ENCODE measurements around the gene KCNE3.
A peak's percentile ranks its signal among the peaks of the same experiment; 100 is the strongest.

The KCNE3 gene, protein sequence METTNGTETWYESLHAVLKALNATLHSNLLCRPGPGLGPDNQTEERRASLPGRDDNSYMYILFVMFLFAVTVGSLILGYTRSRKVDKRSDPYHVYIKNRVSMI

DNA sequence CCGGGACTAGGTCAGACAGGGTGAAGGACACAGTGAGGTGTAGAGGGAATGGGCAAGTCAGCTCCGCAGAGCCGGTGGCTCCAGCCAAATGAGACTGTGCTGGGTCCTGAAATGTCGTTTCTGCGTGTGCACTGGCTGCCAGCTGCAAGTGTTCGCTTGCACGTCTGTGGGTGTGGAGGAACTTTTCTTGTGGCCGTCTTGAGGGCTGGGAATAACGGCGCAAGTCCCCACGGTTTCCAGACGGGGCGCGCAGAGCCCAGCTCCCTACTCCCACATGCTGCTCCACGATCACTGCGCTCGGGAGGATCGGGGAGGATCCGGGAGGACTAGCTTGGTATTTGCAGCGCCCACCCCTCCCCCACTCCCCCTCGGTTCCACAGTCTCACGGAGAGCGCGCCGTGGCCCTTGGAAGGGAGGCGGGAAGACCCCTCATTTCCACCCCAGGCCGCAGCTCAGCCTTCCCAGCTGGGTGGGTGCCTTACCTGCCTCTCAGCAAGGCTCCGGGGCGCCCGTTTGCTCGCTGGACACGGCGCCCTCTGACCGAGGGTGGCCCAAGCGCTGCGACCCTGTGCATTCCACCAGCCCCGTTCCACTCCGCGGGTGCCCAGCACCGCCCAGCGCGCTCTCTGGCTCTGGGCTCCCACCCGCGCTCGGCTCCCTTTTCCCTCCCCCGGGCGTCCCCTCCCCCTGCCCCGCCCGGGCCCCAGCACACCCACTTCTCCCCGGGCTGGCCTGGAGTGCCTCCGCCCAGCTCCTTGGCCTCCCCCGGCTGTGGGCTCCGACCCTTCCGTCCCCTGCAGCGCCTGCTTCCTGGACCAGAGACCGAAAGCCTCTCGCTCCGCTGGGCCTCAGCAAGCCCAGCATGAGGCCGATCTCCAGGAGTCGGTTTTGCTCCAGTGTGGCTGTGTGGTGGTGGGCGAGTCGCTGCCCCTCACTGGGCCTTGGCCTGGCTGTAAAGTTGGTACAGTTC lies at the start of gene KCNE3:
KCNE3 (minus strand) TSS at position 634 of the 970 bp plus-strand sequence. CDS start 9,986 bp downstream, outside the sequence.
- peak; percentile 23 for DNase-seq

DNA sequence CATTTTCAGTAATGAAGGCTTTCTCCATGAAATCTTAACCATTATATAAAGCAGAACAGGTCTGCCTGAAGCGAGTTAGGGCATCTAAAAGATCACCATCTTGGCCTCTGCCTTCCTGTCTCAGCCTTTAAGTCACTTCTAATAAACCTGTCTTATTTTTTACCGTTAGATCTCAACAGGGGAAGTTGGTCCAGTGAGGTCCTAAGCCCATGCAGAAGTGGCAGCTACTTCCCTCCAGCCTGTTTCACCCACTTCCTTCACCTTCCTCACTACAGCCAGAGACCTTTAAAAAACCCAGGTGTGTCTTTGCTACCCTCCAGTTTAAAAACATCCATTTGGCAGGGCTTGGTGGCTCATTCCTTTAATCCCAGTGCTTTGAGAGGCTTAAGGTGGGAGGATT lies 40.2 kb upstream of the KCNE3 start:
- no peak for DNase-seq

DNA sequence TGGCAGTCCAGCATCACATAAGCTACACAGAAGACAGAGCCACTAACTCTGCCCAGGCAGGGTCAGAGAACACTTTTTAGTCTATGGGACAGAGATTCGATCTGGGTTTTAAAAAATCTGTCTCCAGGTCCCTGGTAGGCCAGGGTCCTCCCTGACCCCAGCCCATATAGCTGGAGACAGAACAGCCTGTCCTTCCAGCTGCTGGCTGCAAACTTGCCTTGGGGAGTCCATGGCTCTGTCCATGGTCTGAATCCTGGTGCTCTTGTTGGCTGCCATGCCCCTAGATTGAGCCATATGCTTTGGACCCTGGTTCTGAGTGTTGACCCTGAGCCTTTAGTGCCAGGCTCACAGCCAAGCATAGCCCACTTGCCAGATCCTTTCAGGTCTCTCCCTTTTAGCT lies 39.5 kb upstream of the KCNE3 start:
- DNase-seq = no peak

DNA sequence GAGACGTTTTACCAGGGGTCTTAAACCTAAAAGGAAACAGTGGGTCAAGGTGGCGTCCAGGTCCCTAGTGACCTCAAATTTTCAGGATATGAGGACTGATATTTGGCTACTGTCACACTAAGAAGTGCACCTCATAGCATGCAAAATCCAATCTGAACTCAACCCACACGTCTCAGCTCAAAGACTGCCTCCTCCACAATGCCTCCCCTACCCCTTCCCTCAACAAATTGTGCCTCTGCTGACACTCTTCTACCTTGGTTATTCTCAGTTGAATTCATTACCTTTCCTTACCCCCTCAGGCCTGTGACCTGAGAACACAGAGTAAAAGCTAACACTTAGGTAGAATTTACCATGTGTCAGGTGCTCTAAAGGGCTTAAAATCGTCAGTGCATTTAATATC lies 38.6 kb upstream of the KCNE3 start:
- no peak for DNase-seq

DNA sequence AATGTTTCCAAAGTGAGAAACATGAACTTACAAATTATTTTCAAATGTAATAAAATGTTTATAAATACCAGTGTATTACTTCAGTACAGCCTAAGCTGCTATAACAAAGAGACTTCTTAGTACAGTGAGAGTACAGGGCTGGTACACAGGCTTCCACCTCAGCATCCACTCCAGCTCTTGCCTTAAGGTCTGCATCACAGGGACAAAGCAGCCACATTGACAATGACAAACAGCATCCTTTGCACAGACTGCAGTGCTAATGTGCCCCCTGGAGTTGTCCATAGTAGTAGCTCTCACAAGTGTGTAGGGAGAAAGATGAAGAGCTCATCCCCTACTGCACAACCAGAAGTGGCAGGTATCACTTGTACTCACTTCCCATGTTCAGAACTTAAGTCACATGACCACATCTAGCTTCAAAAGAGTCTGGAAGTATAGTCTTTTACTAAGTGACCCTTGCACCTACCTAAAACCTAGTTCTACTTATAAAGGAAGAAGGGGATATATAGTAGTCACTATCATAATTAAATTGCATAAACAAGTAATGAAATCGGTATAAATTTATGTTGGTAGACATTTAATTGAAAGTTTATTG lies 36.8 kb upstream of the KCNE3 start:
- DNase-seq = no peak

DNA sequence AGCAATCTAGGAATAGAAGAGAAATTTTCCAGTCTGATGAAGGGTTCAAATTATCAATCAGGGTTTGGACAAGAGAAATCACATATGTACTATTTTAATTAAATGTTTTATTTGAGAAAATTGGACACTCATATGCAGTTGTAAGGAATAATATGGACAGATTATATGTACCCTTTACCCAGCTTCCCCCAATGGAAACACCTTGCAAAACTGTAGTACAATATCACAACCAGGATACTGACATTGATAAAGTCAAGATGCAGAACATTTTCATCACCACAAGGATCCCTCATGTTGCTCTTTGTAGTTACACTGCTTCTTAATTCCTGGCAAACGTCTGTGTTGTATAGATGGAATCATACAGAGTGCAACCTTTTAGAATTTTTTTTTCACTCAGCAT lies 27.6 kb upstream of the KCNE3 start:
- DNase-seq = no peak

DNA sequence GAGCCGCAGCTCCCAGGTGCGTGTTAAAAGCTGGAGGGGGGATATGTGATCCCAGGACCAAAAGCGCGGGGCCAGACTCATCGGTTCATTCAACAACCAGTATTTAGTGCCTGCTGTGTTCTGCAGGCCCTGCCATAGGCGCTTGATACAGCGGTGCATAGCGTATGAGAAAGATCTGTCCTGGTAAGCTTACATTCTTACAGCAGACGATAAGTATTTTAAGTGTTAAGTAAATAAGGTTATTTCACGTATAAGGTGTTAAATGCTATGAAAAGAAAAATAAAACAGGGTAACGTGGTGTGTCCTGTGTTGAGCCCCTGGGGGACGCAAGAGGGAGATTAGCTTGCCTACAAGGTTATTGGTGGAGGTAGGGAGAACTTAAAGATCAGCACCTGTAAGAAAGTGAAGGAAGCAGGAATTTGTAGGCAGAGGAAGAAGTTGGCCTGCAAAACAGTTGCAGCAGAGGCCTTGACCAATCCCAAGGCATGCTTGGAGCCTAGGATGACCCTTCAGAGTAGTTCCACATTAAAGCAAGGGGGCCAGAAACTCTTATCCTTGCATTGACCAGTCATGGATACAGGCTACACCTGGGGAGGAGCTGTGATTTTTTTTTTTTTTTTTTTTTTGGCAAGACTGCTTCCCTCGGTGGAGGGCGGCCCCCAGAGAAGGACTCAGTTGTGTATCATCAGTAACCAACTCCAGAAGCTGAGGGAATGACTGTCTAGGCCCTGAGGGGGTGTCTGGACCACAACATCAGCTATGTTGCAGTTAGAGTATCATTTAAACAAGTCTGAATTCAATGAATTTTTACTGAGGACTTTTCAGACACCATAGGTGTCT lies 26.7 kb upstream of the KCNE3 start:
- DNase-seq = peak; percentile 94

DNA sequence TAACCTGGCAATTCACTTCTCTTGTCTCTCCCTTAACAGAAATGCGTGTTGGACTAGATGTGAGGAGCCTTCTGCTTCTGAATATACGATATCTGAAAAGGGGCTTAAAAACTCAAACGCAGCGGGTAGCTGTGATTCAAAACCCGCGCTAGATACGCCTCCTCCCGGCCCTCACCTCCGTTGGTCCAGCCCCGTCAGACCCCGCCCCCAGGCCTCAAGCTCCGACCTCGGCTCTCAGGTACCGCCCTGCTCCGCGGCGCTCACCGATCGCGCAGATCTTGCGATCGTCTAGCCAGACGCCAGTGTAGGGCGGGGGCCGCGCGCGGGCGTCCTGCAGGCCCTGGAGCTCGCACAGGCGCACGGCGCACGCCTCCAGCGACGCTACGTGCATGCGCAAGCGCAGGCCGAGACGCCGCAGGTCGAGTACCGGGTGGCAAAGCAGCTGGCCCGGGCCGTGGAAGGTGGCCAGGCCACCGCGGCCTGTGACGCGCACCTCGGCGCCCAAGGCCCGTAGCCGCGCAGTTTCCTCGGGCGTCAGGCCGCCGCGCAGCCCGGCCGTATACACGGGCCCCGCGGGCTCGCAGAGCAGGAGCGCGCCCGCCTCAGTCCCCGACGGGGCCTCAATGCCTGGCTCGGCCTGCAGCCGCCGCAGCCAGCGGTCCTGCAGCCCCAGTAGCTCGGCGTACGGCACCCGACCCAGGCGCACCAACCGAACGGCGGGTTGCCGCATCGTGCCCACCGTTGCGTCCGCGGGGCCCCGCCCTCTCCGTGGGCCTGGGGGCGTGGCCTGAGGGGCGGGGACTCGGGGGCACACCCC lies 25.8 kb upstream of the KCNE3 start, which contains the start of gene LIPT2:
LIPT2 (minus strand) TSS at position 751 of the 817 bp plus-strand sequence; CDS start at position 730, 21 bp downstream.
- DNase-seq = peak; percentile 99

DNA sequence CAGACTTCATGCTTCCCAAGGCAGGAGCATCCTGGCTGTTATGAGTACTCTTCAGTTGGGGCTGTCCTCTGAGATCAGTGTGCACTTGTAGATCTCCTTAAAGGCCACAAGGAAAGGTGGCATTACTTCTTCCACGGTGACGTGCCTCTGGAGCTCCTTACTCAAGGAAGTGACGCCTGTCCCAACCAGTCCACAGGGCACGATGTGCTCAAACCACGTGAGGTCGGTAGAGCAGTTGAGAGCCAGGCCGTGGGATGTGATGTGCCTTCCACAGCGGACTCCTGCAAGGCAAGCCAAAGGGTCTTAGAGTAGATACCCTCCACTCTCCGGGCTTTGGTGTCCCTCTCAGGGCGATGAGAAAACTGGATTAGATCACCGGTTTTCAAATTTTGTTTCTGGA lies 24.7 kb upstream of the KCNE3 start:
- DNase-seq = no peak

DNA sequence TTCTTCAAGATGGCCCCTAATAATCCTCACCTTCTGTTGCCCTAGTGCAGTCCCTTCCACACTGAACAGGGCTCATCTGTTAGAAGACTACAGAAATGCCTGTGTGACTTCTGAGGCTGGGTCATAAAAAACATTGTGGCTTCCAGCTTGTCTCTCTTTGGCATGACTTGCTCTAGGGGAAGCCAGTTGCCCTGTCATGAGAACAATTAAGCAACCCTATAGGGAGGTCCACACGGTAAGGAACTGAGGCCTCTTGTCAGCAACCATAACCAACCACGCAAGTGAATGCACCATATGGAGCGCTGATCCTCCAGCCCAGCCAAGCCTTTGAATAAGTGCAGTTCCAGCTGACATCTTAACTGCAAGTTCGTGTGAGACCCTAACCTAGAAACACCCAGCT lies 23.6 kb upstream of the KCNE3 start:
- DNase-seq = no peak

DNA sequence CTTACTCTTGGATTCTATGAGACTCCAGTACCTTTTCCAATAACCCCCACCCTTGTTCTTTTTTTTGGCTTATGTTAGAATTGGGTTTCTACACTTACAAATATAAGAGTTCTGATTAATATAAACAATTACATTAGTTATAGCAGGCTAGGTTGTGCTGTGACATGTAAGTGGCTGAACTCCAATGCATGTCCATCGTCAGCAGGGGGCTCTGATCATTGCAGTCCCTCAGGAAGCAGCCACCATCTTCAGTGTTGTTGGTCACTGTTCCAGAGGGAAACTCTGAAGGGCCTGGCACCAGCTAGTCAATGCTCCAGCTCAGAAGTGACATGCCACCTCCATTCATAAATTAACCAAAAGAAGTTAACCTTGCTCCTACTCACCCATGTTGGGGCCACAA lies 20.5 kb upstream of the KCNE3 start:
- DNase-seq = peak; percentile 21

DNA sequence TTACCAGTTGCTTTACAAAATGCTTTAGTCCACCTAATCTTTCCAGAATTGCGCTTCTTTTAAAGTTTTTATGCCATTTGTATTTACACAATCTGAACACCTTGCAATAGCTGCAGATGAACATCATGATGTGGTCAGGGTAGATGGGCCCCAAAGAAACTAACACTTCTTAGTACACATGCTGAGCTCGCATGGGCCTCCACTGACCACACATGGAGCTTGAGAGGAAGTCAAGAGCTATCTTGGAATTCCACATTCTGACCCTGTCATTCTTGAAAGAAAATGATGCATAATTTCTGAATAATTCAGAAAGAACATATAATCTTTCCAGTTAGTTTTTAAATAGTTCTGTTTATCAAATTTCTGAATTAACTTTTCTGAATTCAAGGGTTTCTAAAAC lies 18.5 kb upstream of the KCNE3 start:
- no peak for DNase-seq

DNA sequence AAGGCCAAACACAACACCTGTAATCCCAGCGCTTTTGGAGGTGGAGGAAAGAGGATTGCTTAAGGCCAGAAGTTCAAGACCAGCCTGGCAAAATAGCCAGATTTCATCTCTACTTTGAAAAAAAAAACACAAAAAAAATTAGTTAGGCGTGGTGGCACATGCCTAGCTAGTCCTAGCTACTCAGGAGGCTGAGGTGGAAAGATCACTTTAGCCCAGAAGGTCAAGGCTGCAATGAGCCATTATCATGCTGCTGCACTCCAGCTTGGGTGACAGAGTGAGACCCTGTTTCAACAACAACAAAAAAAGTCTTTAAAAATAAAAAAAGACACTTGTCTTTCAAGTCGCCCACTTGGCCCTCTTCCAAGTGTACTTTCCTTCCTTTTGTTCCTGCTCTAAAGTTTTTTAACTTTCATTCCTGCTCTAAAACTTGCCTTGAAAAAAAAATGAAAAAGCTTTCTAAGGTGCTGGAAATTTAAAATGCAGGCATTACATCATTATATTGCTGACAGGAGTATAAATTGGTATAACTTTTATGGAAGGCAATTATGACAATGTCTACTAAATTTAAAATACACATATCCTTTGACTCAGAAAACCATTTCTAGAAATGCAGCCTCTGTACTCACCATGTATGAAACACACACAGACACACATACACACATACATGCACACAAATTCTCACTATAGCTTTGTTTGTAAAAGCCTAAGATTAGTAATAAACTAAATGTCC lies 13.5 kb upstream of the KCNE3 start:
- DNase-seq = no peak

DNA sequence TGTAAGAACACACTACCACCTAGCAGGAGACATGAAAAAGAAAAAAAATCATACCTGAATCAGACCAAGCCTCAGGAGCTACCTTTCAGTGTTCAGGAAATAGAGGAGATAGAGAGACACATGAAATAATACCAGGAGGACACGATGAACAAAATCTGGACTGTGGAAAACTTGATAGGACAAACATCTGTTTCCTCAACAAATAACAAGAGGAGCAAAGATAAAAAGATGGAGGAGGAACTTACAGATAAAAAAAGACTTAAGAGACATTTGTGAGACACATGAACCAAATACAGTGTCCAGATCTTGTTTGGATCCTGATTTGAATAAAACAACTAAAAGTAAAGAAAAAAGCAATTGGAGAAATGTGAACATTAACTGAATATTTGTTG lies 12.4 kb upstream of the KCNE3 start:
- DNase-seq = no peak

DNA sequence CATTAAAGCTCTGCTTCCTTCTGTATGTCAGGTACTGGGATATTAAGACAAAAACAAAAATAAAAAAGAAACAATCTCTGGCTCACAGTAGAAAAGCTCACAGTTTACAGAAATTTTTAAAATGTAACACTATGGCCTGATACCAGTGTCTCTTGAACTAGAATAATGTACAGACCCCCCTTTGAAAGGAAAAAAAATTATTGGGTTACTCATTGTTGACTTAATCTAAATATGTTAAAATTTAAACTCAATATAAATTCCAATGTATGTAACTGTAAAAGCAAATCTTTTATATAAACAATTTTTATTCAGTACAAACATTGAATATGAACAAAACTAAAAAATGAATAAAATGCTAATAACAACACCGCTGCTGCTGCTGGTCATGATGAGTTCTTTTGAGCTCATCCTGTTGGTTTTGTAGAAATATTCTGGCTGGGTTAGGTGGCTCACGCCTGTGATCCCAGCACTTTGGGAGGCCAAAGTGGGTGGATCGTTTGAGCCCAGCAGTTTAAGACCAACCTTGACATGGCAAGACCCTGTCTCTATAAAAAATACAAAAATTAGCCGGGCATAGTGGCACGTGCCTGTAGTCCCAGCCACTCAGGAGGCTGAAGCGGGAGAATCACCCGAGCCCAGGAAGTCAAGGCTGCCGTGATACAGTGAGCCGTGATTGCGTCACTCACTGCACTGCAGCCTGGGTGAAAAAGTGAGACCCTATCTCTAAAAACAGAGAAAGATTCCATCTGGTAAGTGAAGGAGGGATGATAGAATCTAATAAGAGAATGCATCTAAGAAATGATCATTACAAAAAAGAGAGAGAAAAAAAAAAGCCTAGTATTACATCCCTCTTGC lies 11.8 kb upstream of the KCNE3 start:
- DNase-seq = no peak

DNA sequence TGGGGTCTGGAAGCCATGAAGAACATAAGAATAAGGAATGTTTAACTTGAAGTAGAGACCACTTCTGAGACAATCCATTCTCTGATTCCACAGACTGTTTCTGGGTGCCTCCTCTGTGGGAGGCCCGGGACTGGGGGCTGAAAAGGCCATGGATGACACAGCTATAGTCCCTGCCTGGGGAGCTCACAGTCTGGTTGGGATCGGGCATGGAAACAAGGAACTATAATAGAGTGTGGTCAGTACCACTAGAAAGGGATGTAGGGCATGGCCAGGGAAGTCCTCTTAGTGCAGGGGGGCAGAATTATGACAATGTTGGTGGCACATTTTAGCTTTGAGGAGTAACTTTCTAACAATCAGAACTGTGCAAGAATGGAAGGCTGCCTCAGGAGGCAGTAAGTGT lies 9.2 kb upstream of the KCNE3 start:
- DNase-seq = no peak

DNA sequence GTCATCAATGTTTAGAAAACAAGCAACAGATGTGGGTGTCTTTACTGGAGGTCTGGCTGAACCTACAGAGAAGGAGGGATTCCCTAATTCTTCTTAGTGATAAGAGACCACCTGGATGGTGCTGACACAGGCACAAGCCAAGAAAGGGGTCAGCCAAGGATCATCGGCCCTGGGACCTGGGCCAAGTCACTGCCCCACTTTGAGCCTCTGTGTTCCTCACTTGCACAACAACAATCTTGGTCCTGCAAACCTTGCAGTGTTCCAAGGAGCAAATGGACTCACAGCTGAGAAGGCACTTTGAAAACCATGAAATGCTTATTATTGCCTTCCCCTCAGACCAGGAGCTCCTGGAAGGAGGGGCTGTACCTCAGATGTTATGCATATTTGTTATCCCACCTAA lies 7.0 kb upstream of the KCNE3 start:
- no peak for DNase-seq

DNA sequence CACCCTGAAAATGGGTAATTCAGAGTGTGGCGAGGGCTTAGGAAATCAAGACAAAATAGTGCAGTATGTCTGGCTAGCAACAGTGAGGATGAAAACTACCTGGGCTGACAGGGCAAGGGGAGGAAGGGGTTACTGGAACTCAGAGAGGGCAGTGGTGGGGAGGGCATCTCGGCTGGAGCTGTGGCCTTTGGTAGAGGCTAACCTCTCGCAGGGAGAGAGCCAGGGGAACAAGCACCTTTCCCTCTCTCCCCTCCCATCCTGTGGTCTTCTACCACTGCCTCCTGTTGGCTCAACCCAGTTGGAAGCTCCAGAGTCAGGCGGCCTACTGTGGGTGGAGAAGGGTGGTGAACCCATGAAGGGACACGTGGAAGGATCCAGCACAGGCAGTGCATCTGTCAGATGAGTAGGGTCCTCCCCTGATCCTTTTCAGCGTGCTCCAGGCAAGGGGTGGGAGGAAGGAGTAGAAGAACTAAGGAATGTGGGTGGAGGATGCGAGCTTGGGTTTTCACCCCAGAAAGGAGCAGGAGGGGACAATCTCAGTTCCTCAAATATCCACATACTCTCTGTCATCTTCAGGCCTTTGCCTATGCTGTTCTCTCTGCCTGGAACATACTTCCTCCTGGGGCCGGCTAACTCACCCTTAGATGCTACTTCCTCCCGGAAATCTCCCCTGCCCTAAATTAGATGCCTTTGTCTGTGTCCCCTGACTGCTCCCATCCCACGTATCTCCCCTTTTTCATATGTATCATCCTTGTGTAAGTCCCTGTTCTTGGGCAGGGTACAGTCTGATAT lies 6.2 kb upstream of the KCNE3 start:
- no peak for DNase-seq

DNA sequence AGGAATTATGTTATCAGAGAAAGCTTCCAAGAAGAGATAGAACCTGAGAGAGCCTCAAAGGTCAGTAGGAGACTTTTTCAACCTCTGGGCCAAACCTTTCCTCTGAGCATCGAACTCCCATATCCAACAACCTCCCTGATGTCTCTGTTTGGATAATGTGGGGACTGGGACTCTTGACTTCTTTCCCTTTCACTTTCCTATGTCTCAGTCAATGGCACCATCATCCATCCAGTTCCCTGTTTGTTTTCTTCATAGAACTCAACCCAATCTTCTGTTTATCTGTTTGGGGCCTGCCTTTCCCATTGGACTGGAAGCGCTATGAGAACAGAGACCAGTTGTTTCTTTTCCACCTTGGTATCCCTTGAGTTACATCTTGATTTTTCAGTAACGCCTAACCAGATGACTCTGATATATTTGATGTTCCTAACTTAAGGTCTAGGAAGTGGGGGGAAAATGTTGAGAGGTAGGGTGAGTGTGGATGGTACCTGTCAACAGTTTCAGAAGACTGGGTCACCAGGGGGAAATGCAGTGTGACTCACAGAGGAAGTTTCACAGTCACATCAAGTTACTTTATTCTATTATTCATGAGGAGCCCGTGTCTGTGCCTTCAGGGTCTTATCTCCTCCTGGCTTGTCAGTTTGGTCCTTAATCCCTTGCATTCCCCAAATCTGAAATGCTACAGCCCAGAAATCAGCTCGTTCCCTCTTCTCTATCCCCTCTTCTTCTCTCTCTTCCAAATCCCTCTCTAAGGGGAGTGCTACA lies 4.5 kb upstream of the KCNE3 start:
- DNase-seq = no peak

Measured in NCI-H146 (cell line).